Measurements from ENCODE around the gene PARD6B. TPM values are rescaled to one million over a fixed set of nuclear protein-coding genes. Genes with fewer than 3 reads are reported as not detected.

The PARD6B gene
- total RNA-seq, 1 experiment from 2014 or later = 29.6 TPM

DNA sequence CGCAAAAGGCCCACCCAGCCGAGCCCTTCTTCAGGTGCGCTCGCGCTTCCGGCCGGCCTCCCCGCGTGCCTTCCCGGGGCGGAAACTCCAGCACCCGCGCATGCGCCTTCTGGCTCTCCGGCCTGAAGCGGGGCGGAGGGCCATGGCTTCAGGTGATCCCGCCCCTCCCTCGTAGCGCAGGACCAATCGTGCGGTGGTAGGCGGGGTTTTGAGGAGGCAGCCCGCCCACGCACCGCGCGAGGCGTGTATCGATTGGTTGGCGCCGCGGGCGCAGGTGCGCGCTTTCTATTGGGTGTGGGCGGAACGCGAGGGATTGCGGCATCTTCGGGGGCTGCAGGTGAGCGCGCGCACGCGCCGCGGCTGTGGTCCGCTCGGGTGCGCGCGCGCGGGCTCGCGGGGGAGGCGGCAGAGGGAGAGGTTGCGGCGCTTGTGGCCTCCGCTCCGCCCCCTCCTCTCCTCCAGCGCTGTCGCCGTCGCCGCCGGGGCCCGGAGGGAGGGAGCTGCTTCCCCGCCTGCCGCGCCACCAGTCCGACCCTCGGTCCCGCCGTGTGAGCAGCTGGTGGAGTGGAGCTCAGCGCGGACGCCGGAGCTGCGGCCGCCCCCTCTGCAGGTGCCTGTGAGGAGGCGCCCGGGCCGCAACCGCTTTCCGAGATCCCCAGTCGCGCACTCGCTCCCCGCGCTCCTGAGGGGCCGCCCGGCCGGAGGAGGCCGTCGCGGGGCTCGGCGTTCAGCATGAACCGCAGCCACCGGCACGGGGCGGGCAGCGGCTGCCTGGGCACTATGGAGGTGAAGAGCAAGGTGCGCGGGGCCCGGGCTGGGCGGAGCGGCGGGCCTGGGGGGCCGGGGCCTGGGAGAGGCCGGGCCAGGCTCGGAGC, at the start of gene PARD6B (continued):
- TF ChIP-seq ZBTB43 (CRISPR knock-in tag; IDR thresholded peaks at IDR 0.05) = 0 out of 2 replicates have a peak, but pooled peaks have one; percentile 18
- TF ChIP-seq ZNF138 (CRISPR knock-in tag; conservative IDR thresholded peaks at IDR 0.05) = no peak
- TF ChIP-seq ZNF416 (CRISPR knock-in tag; IDR thresholded peaks at IDR 0.05) = 0 out of 2 replicates have a peak, but pooled peaks have one; percentile 5
- TF ChIP-seq FOXJ3 (CRISPR knock-in tag; IDR thresholded peaks at IDR 0.05; ENCODE audit: borderline replicate concordance) = no peak
- TF ChIP-seq ZNF532 (CRISPR knock-in tag; IDR thresholded peaks at IDR 0.05; ENCODE audit: borderline replicate concordance) = no peak
- no peak for TF ChIP-seq EMX1 (CRISPR knock-in tag; IDR thresholded peaks at IDR 0.05)
- no peak for TF ChIP-seq PRDM15 (CRISPR knock-in tag; IDR thresholded peaks at IDR 0.05)
- TF ChIP-seq ZNF232 (CRISPR knock-in tag; IDR thresholded peaks at IDR 0.05) = no peak
- TF ChIP-seq, protein P1, sequence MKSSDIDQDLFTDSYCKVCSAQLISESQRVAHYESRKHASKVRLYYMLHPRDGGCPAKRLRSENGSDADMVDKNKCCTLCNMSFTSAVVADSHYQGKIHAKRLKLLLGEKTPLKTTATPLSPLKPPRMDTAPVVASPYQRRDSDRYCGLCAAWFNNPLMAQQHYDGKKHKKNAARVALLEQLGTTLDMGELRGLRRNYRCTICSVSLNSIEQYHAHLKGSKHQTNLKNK (CRISPR knock-in tag; IDR thresholded peaks at IDR 0.05) = no peak
- no peak for TF ChIP-seq NR2C2 (CRISPR knock-in tag; IDR thresholded peaks at IDR 0.05)
- TF ChIP-seq NFYB (CRISPR knock-in tag; conservative IDR thresholded peaks at IDR 0.05; ENCODE audit: low read depth) = peak; percentile 74
- TF ChIP-seq ZNF121 (CRISPR knock-in tag; IDR thresholded peaks at IDR 0.05) = no peak
- no peak for TF ChIP-seq ZNF396 (CRISPR knock-in tag; IDR thresholded peaks at IDR 0.05; ENCODE audit: borderline replicate concordance)
- TF ChIP-seq, protein P2, sequence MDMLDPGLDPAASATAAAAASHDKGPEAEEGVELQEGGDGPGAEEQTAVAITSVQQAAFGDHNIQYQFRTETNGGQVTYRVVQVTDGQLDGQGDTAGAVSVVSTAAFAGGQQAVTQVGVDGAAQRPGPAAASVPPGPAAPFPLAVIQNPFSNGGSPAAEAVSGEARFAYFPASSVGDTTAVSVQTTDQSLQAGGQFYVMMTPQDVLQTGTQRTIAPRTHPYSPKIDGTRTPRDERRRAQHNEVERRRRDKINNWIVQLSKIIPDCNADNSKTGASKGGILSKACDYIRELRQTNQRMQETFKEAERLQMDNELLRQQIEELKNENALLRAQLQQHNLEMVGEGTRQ (CRISPR knock-in tag; IDR thresholded peaks at IDR 0.05) = peak; percentile 68
- 0 out of 2 replicates have a peak, but pooled peaks have one; percentile 40 for TF ChIP-seq ZNF317 (CRISPR knock-in tag; IDR thresholded peaks at IDR 0.05; ENCODE audit: borderline replicate concordance, low read depth)
- TF ChIP-seq RORB (CRISPR knock-in tag; IDR thresholded peaks at IDR 0.05) = no peak
